ENCODE measurements around the gene EXOC3.

GRCh38 chr5:448766-449090, 5.8 kb downstream of the EXOC3 start:
- TF ChIP-seq, protein P1, sequence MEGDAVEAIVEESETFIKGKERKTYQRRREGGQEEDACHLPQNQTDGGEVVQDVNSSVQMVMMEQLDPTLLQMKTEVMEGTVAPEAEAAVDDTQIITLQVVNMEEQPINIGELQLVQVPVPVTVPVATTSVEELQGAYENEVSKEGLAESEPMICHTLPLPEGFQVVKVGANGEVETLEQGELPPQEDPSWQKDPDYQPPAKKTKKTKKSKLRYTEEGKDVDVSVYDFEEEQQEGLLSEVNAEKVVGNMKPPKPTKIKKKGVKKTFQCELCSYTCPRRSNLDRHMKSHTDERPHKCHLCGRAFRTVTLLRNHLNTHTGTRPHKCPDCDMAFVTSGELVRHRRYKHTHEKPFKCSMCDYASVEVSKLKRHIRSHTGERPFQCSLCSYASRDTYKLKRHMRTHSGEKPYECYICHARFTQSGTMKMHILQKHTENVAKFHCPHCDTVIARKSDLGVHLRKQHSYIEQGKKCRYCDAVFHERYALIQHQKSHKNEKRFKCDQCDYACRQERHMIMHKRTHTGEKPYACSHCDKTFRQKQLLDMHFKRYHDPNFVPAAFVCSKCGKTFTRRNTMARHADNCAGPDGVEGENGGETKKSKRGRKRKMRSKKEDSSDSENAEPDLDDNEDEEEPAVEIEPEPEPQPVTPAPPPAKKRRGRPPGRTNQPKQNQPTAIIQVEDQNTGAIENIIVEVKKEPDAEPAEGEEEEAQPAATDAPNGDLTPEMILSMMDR (IDR thresholded peaks at IDR 0.05), result no peak
- TF ChIP-seq POLR2A (IDR thresholded peaks at IDR 0.05) (no peak), EP300 (IDR thresholded peaks at IDR 0.05) (no peak), POLR2AphosphoS5 (IDR thresholded peaks at IDR 0.05) (no peak)

Measured in gastroesophageal sphincter (tissue), 3 donors.